Right lobe of liver (tissue), 6 donors: ENCODE results near the gene SPOCK1. TPM values are rescaled to one million over a fixed set of nuclear protein-coding genes. Genes with fewer than 3 reads are reported as not detected.

Experiments used
- ATAC-seq, 4 donors: fragments of 200-7000 bp; cut with Tn5 transposase; one replicate each; pipeline ENCODE4 v1.9.1; 2020; ENCODE audit warnings: mild to moderate bottlenecking in 4 of 4, moderate library complexity in 4 of 4
- DNase-seq, 3 donors: peaks; one replicate each; pipeline ENCODE4 v3.0.0-alpha.2; 2020
- H3K27ac ChIP-seq, 3 donors: fragments of 200-600 bp; one replicate each; pipeline ENCODE4 v1.8.0; 2022
- H3K27me3 ChIP-seq, 2 donors: fragments of 200-600 bp; one replicate each; pipeline ENCODE4 v1.8.0; 2022
- H3K36me3 ChIP-seq, 4 donors: fragments of 200-600 bp; sonication (generic) in 1 of 4; one replicate each; pipeline versions ENCODE4 v1.5.1 to v1.8.0; 2017 to 2022; ENCODE audit warnings: control low read depth in 1 of 4
- H3K4me1 ChIP-seq, 4 donors: fragments of 200-600 bp; sonication (generic) in 1 of 4; one replicate each; pipeline versions ENCODE4 v1.5.1 to v1.8.0; 2017 to 2022; ENCODE audit warnings: control low read depth in 1 of 4
- H3K4me3 ChIP-seq, 3 donors: fragments of 200-600 bp; one replicate each; pipeline ENCODE4 v1.8.0; 2022
- H3K9me3 ChIP-seq, 4 donors: fragments of 200-600 bp; sonication (generic) in 1 of 4; one replicate each; pipeline versions ENCODE4 v1.5.1 to v1.8.0; 2017 to 2022; ENCODE audit warnings: control low read depth in 1 of 4
- POLR2A ChIP-seq: fragments of 450-650 bp; IDR thresholded peaks from one replicate; pipeline ENCODE4 v1.6.1; 2017; ENCODE audit warnings: antibody characterized with exemption, mild to moderate bottlenecking
- WGBS: methylation state at CpG from one replicate; pipeline ENCODE4 v1.1.6; 2018; ENCODE audit warnings: low coverage, low lambda C conversion rate; ENCODE audit not compliant: insufficient coverage; ENCODE audit errors: missing lambda C conversion rate; 5-methylcytosine and 5-hydroxymethylcytosine counted together
- intact Hi-C, 2 donors: fragments of 100-400 bp; cut with DNase I; formaldehyde crosslinking; loops; one replicate each; pipeline versions ENCODE4 v1.11.2 to v1.14.1; 2022
- total RNA-seq, 6 experiments: library from RNA; depleted of rRNA in 2 of 6; stranded (reverse); fragments of >200 nt in 2 of 6; fragmentation: NEBNext Ultra II Directional in 3 of 6; extraction: Animal tissue kit (Norgen Biotek cat#: 25700) in 3 of 6; gene quantifications; one replicate each; pipeline versions ENCODE4 v1.1.0 to v1.2.4, GENCODE V29; 2016 to 2023
- TF ChIP-seq, protein P1 (sequence below), 4 donors: fragments of 200-600 bp in 3 of 4; fragments of 450-650 bp in 1 of 4; IDR thresholded peaks; one replicate each; pipeline versions ENCODE4 v1.5.1 to v1.8.0; 2016 to 2022; ENCODE audit warnings: antibody characterized with exemption in 4 of 4, mild to moderate bottlenecking in 2 of 4
- donor health status: DM: no; HTN: yes; CAD: no.
- donor health status: DM: no; HTN: no; CAD: no.
- donor health status: DM: no; HTN: no; CAD: no.
- donor health status: DM: no; HTN: yes; CAD: no.
- donor health status: DM: no; HTN: yes; CAD: no.

SPOCK1 gene
- total RNA-seq, 6 experiments from 2014 or later: 0.06 to 0.86 (median 0.15) TPM; not detected in 1

DNA sequence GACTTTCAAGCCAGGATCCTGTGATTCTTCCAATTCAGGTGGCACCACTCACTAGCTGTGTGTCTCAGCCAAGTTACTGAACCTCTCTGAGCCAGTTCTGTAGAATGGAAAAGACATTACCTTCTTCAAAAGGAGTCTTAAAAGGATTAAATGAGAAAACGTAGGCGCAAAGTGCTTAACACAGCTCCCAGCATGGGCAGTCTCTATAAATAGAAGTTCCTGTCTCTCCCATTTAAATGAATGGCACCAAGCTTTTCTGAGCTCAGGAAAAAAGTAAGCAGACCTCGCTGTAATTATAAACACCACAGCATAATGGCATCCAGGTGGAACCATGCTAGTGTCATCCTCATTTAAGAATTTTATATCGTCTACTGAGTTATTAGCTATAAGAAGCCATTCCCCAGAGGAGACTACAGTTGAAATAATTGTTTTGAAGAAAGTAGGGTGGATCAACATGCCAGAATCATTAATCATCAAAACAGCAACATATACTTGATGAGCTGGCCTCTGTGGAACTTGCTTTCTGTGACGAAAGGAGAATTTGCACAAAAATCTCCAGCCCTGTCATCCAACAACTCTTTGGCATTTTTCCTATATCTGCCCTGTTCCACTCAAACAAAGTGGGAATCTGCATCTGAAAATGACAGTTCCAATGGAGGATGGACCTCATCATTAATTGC lies 188.9 kb downstream of the SPOCK1 start:
- no peak for ATAC-seq
- intact Hi-C loops: loop anchor here in 1 of 2 donors (10.0 kb wide), 1 partner anchor 185 kb away; the partner anchor contains the start of gene SPOCK1
- Histone ChIP-seq H3K36me3 (no peaks in the 10 kb centered on the region), H3K9me3 (no peaks in the 10 kb centered on the region), H3K4me1 (no peaks in the 10 kb centered on the region), H3K27me3 (no peaks in the 10 kb centered on the region), H3K4me3 (no peak overlapping the region), H3K27ac (no peak overlapping the region)
- WGBS: 70% methylated on average over 5 of the region's 5 CpGs
- no peak for DNase-seq
- TF ChIP-seq, protein P1, sequence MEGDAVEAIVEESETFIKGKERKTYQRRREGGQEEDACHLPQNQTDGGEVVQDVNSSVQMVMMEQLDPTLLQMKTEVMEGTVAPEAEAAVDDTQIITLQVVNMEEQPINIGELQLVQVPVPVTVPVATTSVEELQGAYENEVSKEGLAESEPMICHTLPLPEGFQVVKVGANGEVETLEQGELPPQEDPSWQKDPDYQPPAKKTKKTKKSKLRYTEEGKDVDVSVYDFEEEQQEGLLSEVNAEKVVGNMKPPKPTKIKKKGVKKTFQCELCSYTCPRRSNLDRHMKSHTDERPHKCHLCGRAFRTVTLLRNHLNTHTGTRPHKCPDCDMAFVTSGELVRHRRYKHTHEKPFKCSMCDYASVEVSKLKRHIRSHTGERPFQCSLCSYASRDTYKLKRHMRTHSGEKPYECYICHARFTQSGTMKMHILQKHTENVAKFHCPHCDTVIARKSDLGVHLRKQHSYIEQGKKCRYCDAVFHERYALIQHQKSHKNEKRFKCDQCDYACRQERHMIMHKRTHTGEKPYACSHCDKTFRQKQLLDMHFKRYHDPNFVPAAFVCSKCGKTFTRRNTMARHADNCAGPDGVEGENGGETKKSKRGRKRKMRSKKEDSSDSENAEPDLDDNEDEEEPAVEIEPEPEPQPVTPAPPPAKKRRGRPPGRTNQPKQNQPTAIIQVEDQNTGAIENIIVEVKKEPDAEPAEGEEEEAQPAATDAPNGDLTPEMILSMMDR (IDR thresholded peaks at IDR 0.05): no peak
- TF ChIP-seq POLR2A: no peak

DNA sequence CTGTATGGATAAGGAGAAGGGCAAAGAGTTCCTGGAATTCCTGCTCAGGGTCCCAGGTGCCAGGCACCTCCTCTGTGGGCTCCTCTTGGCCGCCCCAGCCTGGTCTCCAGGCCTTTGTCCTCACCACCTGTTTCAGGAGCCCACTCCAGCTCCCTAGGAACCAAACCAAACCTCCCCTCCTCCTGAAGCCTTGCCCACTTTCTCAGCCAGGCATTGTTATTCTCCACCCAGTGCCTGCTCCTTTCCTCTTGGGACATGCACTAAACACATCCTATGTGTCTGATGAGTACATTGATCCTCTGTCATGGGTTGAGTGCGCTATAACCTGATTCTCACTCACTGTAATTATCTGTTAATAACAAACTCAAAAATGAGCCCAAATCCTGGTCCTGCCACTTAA lies 189.8 kb downstream of the SPOCK1 start:
- TF ChIP-seq, protein P1 (IDR thresholded peaks at IDR 0.05): no peak
- TF ChIP-seq POLR2A: no peak
- no peaks in the 10 kb centered on the region for H3K4me1 ChIP-seq
- no peak overlapping the region for H3K4me3 ChIP-seq
- no peaks in the 10 kb centered on the region for H3K36me3 ChIP-seq
- H3K27ac ChIP-seq: no peak overlapping the region
- DNase-seq (no peak), ATAC-seq (no peak)
- 76% methylated on average over 2 of the region's 2 CpGs for WGBS
- intact Hi-C loops: no loop called here
- no peaks in the 10 kb centered on the region for H3K9me3 ChIP-seq
- H3K27me3 ChIP-seq: no peaks in the 10 kb centered on the region

DNA sequence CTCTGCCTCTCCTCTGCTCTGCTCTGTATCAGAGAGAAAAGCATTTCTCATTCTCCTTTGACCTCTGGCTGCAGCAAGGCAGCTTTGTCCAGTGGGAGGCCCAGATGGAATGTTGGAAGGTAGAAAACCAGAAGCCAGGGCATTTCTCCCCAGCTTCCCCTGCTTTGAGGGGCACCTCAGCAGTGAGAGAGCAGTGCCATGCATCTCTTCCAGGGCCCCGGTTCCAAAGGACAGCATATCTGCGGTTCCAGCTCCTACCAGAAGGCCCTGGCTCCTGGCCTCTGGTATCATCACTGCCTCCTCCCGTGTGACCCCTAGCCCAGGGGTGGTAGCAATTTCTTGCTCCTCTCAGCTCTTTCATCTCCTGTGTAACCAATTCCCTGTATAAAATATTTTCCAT lies 190.8 kb downstream of the SPOCK1 start:
- 74% methylated on average over 2 of the region's 3 CpGs for WGBS
- Histone ChIP-seq H3K4me1 (no peaks in the 10 kb centered on the region), H3K27me3 (no peaks in the 10 kb centered on the region), H3K4me3 (no peak overlapping the region), H3K27ac (no peak overlapping the region), H3K9me3 (no peaks in the 10 kb centered on the region), H3K36me3 (no peaks in the 10 kb centered on the region)
- TF ChIP-seq POLR2A: no peak
- TF ChIP-seq, protein P1 (IDR thresholded peaks at IDR 0.05): no peak
- ATAC-seq (no peak), DNase-seq (no peak)
- intact Hi-C loops: no loop called here

DNA sequence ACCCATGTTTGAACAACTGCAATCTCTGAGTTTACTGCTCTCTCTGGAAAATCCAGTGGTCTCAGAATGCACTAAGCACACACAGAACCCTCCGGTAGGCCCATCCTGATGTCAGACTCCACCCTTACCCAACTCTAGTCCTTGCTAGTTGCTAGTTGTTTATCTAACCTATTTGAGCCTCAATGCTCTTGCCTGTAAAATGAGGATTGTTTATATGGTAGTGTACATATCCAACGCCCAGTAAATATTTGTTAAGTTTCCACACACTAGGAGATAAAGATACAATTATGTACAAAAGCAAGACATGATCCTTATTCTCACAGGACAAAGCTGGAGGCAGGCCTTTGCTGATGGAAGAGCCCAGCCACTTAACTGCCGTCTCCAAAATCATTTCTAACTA lies 192.2 kb downstream of the SPOCK1 start:
- TF ChIP-seq, protein P1 (IDR thresholded peaks at IDR 0.05): no peak
- TF ChIP-seq POLR2A: no peak
- ATAC-seq (no peak), DNase-seq (no peak)
- 48% methylated on average over 3 of the region's 3 CpGs for WGBS
- Histone ChIP-seq H3K27me3 (no peaks in the 10 kb centered on the region), H3K9me3 (no peaks in the 10 kb centered on the region), H3K4me1 (no peaks in the 10 kb centered on the region), H3K36me3 (no peaks in the 10 kb centered on the region), H3K27ac (no peak overlapping the region), H3K4me3 (no peak overlapping the region)
- intact Hi-C loops: no loop called here
